Kidney (tissue), 14 donors: ENCODE data around the gene ZNF320. TPM values are rescaled to one million over a fixed set of nuclear protein-coding genes. Genes with fewer than 3 reads are reported as not detected.
A peak's percentile ranks its signal among the peaks of the same experiment; 100 is the strongest.
"Not testable (repeated sequence)": the region's sequence is repeated elsewhere in the genome, so short reads cannot be mapped to it uniquely, and the experiment has no call there.

ENCODE experiments used
- DNase-seq, 5 donors: peaks; one replicate each; pipeline ENCODE4 v3.0.0-alpha.2; 2013 to 2020
- FAIRE-seq: peaks from 2 replicates; lab custom pipeline; 2012; peaks lifted over from hg19 to GRCh38; lab: Jason Lieb, UNC
- H3K27ac ChIP-seq, 2 donors: one replicate each; pipeline ENCODE4 v1.7.0; 2013; ENCODE audit warnings: low read depth in 2 of 2, low read length in 2 of 2, inconsistent platforms in 1 of 2
- H3K27me3 ChIP-seq: one replicate; pipeline ENCODE4 v1.7.1; 2013; ENCODE audit warnings: low read length, inconsistent platforms; ENCODE audit not compliant: control insufficient read depth, insufficient read depth
- H3K36me3 ChIP-seq, 3 donors: one replicate each; pipeline versions ENCODE4 v1.7.0 to v1.7.1; 2013; ENCODE audit warnings: low read length in 3 of 3, control low read depth in 1 of 3, inconsistent platforms in 1 of 3; ENCODE audit not compliant: insufficient read depth in 3 of 3, control insufficient read depth in 2 of 3
- H3K4me1 ChIP-seq, 3 donors: one replicate each; pipeline versions ENCODE4 v1.7.0 to v1.7.1; 2013; ENCODE audit warnings: low read length in 3 of 3, inconsistent platforms in 1 of 3, low read depth in 1 of 3; ENCODE audit not compliant: control insufficient read depth in 2 of 3, insufficient read depth in 2 of 3
- H3K4me3 ChIP-seq, 3 donors: one replicate each; pipeline versions ENCODE4 v1.7.0 to v1.8.1; 2013; ENCODE audit warnings: low read length in 3 of 3, control low read depth in 1 of 3, inconsistent platforms in 1 of 3
- H3K9ac ChIP-seq, 3 donors: one replicate each; pipeline versions ENCODE4 v1.7.0 to v1.7.1; 2013; ENCODE audit warnings: low read length in 3 of 3, control low read depth in 1 of 3, inconsistent platforms in 1 of 3
- H3K9me3 ChIP-seq, 3 donors: one replicate each; pipeline versions ENCODE4 v1.7.0 to v1.7.1; 2013; ENCODE audit warnings: low read length in 3 of 3, control low read depth in 1 of 3, inconsistent platforms in 1 of 3; ENCODE audit not compliant: control insufficient read depth in 2 of 3, insufficient read depth in 1 of 3
- intact Hi-C: fragments of 100-400 bp; cut with DNase I; formaldehyde crosslinking; loops from one replicate; pipeline ENCODE4 v1.11.1; 2022
- polyA plus RNA-seq: library from polyadenylated mRNA; stranded (reverse); fragments of 350-450 nt; fragmentation: Illumina TruSeq; extraction: RNeasy Lipid Tissue Mini Kit (QIAGEN cat#74804); gene quantifications from one replicate; pipeline ENCODE4 v1.2.3, GENCODE V29; 2014; ENCODE audit warnings: low read depth, low replicate concordance; ENCODE audit not compliant: insufficient read depth
- total RNA-seq: library from RNA; stranded (reverse); fragmentation: NEBNext Ultra II Directional; extraction: Animal tissue kit (Norgen Biotek cat#: 25700); gene quantifications from one replicate; pipeline ENCODE4 v1.2.1, GENCODE V29; 2021
- TF ChIP-seq, protein P1 (sequence below): IDR thresholded peaks from 3 replicates; pipeline ENCODE4 v1.5.1; 2012; ENCODE audit warnings: mild to moderate bottlenecking, moderate library complexity, borderline replicate concordance; ENCODE audit not compliant: insufficient read depth; ENCODE audit errors: extremely low read depth
- donor health status: control.
- donor health status: control.
- donor health status: control.
- donor health status: control.
- donor health status: control.
- donor health status: DM: yes; HTN: yes; CAD: no.
- donor health status: Normal renal cell carcinoma (clear cell type).

ZNF320 gene
- total and polyA plus RNA-seq, 2 donors from 2014 or later: 3.2 to 25.8 TPM

DNA sequence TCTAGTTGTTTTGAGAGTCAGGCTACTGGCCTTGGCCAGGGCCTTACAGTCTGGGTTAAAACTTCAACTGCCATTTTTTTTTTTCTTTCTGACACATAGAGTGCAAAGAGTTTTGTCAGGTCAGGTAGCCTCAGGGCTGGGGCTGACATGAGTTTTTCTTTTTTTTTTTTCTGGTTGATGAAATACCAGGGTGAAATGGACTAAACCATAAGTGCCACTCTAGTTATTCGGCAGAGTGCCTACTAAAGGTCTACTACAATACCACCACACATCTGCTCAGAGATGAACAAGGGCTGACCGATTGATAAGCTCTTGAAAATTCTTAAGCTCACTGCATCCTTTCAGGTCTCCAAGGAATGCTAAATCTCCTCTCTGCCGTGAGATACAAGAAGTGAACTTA, 4.4 kb upstream of the ZNF320 start:
- no peaks in the 10 kb centered on the region for H3K27me3 ChIP-seq
- H3K27ac ChIP-seq: no peak overlapping the region
- no peak for FAIRE-seq
- no peak overlapping the region for H3K9ac ChIP-seq
- peaks cover 0 to 6% (median 0%) of the 10 kb centered on the region in 3 donors for H3K4me1 ChIP-seq
- H3K4me3 ChIP-seq: no peak overlapping the region
- TF ChIP-seq, protein P1, sequence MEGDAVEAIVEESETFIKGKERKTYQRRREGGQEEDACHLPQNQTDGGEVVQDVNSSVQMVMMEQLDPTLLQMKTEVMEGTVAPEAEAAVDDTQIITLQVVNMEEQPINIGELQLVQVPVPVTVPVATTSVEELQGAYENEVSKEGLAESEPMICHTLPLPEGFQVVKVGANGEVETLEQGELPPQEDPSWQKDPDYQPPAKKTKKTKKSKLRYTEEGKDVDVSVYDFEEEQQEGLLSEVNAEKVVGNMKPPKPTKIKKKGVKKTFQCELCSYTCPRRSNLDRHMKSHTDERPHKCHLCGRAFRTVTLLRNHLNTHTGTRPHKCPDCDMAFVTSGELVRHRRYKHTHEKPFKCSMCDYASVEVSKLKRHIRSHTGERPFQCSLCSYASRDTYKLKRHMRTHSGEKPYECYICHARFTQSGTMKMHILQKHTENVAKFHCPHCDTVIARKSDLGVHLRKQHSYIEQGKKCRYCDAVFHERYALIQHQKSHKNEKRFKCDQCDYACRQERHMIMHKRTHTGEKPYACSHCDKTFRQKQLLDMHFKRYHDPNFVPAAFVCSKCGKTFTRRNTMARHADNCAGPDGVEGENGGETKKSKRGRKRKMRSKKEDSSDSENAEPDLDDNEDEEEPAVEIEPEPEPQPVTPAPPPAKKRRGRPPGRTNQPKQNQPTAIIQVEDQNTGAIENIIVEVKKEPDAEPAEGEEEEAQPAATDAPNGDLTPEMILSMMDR: no peak
- peaks cover 0 to 2% (median 0%) of the 10 kb centered on the region in 3 donors for H3K9me3 ChIP-seq
- DNase-seq: peak in 1 of 5 donors; percentile 24
- peaks cover 0 to 4% (median 3%) of the 10 kb centered on the region in 3 donors for H3K36me3 ChIP-seq
- intact Hi-C loops: no loop called here

DNA sequence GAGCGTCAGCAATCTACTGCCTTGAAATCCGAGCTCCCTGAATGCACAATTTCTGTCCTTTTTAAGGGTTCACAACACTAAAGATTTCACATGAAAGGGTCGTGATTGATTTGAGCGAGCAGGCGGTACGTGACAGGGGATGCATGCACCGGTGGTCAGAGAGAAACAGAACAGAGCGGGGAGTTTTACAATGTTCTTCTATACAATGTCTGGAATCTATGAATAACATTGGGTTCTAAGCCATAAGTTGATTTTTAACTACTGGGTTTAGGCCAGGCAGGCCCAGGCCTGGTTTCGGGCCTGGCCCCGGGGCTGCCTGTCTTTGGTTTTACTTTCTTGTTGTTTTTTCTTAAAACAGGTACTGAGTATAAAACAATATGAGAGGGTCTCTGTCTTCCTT, 1.2 kb upstream of the ZNF320 start:
- H3K27ac ChIP-seq: peak overlapping the region in 1 of 2 donors; percentile 96
- H3K9ac ChIP-seq, H3K4me1 ChIP-seq, FAIRE-seq, H3K9me3 ChIP-seq, intact Hi-C loops, H3K4me3 ChIP-seq, H3K27me3 ChIP-seq, H3K36me3 ChIP-seq: not testable (repeated sequence)
- peak in 2 of 5 donors; percentile 14 to 23 for DNase-seq

DNA sequence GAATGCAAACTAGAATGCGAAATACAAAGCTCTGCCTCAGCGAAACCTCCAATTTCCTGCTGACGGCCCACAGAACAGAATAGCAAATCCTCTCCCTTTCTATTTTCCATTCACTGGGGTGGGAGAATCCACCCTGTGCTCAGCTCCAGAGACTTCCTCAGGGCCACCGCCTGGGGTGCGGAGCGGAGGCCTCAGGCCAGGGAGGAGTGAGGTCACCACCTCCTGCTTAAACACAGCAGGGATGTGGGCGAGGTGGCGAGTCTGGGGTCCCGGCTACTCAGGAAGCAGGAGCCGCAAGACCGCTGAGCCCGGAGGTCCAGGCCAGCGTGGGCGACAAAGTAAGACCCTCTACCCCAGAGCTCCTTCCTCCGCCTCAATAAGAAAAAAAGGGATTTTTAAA, 666 bp upstream of the ZNF320 start:
- TF ChIP-seq, protein P1: no peak
- Histone ChIP-seq H3K9me3 (no peaks in the 10 kb centered on the region), H3K27ac (peak overlapping the region; percentile 87 to 96), H3K9ac (peak overlapping the region; percentile 33 to 97 (median 43)), H3K27me3 (no peaks in the 10 kb centered on the region), H3K36me3 (no peaks in the 10 kb centered on the region), H3K4me3 (peak overlapping the region; percentile 55 to 98 (median 59)), H3K4me1 (peaks cover 0 to 6% (median 2%) of the 10 kb centered on the region in 3 donors)
- intact Hi-C loops: no loop called here
- DNase-seq (peak in 2 of 5 donors; percentile 47 to 76), FAIRE-seq (no peak)

DNA sequence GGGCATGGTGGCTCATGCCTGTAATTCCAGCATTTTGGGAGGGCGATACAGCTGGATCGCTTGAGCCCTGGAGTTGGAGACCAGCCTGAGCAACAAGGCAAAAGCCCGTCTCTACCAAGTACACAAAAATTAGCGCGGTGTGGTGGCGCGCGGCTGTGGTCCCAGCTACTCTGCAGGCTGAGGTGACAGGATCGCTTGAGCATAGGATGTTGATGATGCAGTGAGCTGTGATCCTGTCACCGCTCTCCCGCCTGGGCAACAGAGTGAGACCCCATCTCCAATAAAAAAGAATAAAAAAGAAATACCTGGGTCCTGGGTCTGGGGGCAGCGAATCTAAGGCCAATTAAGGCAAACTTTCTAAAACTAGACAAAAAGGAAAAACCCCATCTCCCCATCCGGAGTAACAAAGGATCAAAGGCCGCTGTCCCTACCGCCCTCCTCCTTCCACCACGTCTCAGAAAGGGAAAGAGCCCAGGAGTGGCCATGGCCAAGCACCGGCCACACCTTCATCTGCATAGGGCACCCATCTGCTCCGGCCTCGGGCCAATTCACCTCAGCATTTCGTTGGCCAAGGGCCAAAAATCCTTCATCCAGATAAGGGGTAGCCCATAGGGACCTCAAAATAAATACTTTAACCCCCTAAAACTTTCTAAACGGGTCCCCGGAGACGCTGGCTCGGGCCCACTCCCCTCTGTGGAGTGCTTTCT, 851 bp downstream of the ZNF320 start:
- intact Hi-C loops: no loop called here
- TF ChIP-seq, protein P1: no peak
- no peak for FAIRE-seq

More for the DNA sequence above, 851 bp downstream of the ZNF320 start:
- peak overlapping the region; percentile 76 to 97 (median 95) for H3K9ac ChIP-seq
- peaks cover 0 to 3% (median 0%) of the 10 kb centered on the region in 3 donors for H3K36me3 ChIP-seq
- no peaks in the 10 kb centered on the region for H3K9me3 ChIP-seq
- H3K4me3 ChIP-seq: peak overlapping the region; percentile 90 to 98 (median 96)
- peak overlapping the region; percentile 87 to 96 for H3K27ac ChIP-seq
- H3K27me3 ChIP-seq: no peaks in the 10 kb centered on the region
- peaks cover 0 to 6% (median 2%) of the 10 kb centered on the region in 3 donors for H3K4me1 ChIP-seq
- DNase-seq: peak; percentile 42 to 79 (median 66)
